ENCODE measurements around the gene PTGER2.

The PTGER2 gene

GRCh38 chr14:52339262-52339661 is 25.1 kb downstream of the PTGER2 start:
- no peak for DNase-seq

GRCh38 chr14:52342849-52343596 is 28.9 kb downstream of the PTGER2 start:
- no peak for DNase-seq

GRCh38 chr14:52346778-52347177 is 32.7 kb downstream of the PTGER2 start:
- no peak for DNase-seq

- no peak for DNase-seq
Measured at GRCh38 chr14:52348279-52348678, 34.2 kb downstream of the PTGER2 start.

- DNase-seq: no peak
Measured at GRCh38 chr14:52348776-52349175, 34.7 kb downstream of the PTGER2 start.

- no peak for DNase-seq
Measured at GRCh38 chr14:52349731-52350130, 35.6 kb downstream of the PTGER2 start.

- no peak for DNase-seq
Measured at GRCh38 chr14:52350445-52350844, 36.3 kb downstream of the PTGER2 start.

GRCh38 chr14:52351233-52352060 is 37.3 kb downstream of the PTGER2 start:
- DNase-seq: no peak

- no peak for DNase-seq
Measured at GRCh38 chr14:52352061-52352491, 38.0 kb downstream of the PTGER2 start.

GRCh38 chr14:52352569-52352968 is 38.5 kb downstream of the PTGER2 start:
- no peak for DNase-seq

- DNase-seq: no peak
Measured at GRCh38 chr14:52354242-52354641, 40.1 kb downstream of the PTGER2 start.

GRCh38 chr14:52355016-52355431 is 40.9 kb downstream of the PTGER2 start:
- no peak for DNase-seq

- no peak for DNase-seq
Measured at GRCh38 chr14:52355526-52355925, 41.4 kb downstream of the PTGER2 start.

- no peak for DNase-seq
Measured at GRCh38 chr14:52356025-52356424, 41.9 kb downstream of the PTGER2 start.

- DNase-seq: no peak
Measured at GRCh38 chr14:52360831-52361230, 46.7 kb downstream of the PTGER2 start.

- no peak for DNase-seq
Measured at GRCh38 chr14:52363041-52363704, 49.1 kb downstream of the PTGER2 start.

GRCh38 chr14:52363961-52364360 is 49.8 kb downstream of the PTGER2 start:
- DNase-seq: no peak

GRCh38 chr14:52365071-52365470 is 51.0 kb downstream of the PTGER2 start:
- DNase-seq: no peak

- DNase-seq: no peak
Measured at GRCh38 chr14:52366796-52367315, 52.7 kb downstream of the PTGER2 start.

GRCh38 chr14:52369305-52369801 is 55.2 kb downstream of the PTGER2 start:
- no peak for DNase-seq

GRCh38 chr14:52370406-52370935 is 56.4 kb downstream of the PTGER2 start:
- DNase-seq: no peak

- no peak for DNase-seq
Measured at GRCh38 chr14:52377940-52378339, 63.8 kb downstream of the PTGER2 start.
